SU-DHL-6 (cell line): ENCODE results near the gene CAPN9.

ENCODE experiments used
- H2AFZ ChIP-seq: fragments of 200-600 bp; sonication (generic); 2 replicates; pipeline ENCODE4 v1.6.1; 2014; ENCODE audit warnings: low read depth, mild to moderate bottlenecking, moderate library complexity, mixed read lengths, antibody characterized with exemption, low read length; ENCODE audit not compliant: severe bottlenecking
- H3F3A ChIP-seq: fragments of 200-600 bp; shearing (Covaris generic); 2 replicates; pipeline ENCODE4 v1.6.0; 2016; ENCODE audit warnings: antibody characterized with exemption, mild to moderate bottlenecking; ENCODE audit not compliant: insufficient read depth
- H3K27ac ChIP-seq: fragments of 200-600 bp; sonication (generic); 2 replicates; pipeline ENCODE4 v1.5.1; 2016; ENCODE audit warnings: low read depth, mild to moderate bottlenecking, low read length, moderate library complexity, mixed read lengths
- H3K27me3 ChIP-seq: fragments of 200-600 bp; sonication (generic), shearing (Covaris generic); 2 replicates; pipeline ENCODE4 v1.6.0; 2014; ENCODE audit warnings: mild to moderate bottlenecking, low read length
- H3K36me3 ChIP-seq: fragments of 200-600 bp; sonication (generic); 2 replicates; pipeline ENCODE4 v1.6.1; 2014; ENCODE audit warnings: mild to moderate bottlenecking, low read length, mixed read lengths
- H3K4me2 ChIP-seq: fragments of 300-600, 200-600 bp; shearing (Covaris generic), sonication (generic); 2 replicates; pipeline ENCODE4 v1.6.0; 2014; ENCODE audit warnings: low read length, low read depth, mild to moderate bottlenecking; ENCODE audit not compliant: poor library complexity, severe bottlenecking
- H3K4me3 ChIP-seq: fragments of 200-600 bp; sonication (generic); 2 replicates; pipeline ENCODE4 v1.5.1; 2014; ENCODE audit warnings: antibody characterized with exemption, low read length, mild to moderate bottlenecking, mixed read lengths; ENCODE audit not compliant: insufficient read depth, poor library complexity, severe bottlenecking
- H3K79me2 ChIP-seq: fragments of 200-600 bp; sonication (generic); 2 replicates; pipeline ENCODE4 v1.6.1; 2014; ENCODE audit warnings: mild to moderate bottlenecking, low read length, moderate library complexity; ENCODE audit not compliant: insufficient read depth
- H3K9ac ChIP-seq: fragments of 200-600 bp; sonication (generic); 2 replicates; pipeline ENCODE4 v1.7.0; 2014; ENCODE audit warnings: mild to moderate bottlenecking, low read length
- H3K9me2 ChIP-seq: fragments of 200-600 bp; sonication (generic); replicated peaks from 2 replicates; pipeline ENCODE4 v1.6.1; 2014; ENCODE audit warnings: low read length; ENCODE audit not compliant: insufficient read depth
- H3K9me3 ChIP-seq: fragments of 200-600 bp; sonication (generic); 2 replicates; pipeline ENCODE4 v1.6.1; 2014; ENCODE audit warnings: low read length, mixed read lengths; ENCODE audit not compliant: insufficient read depth
- H4K20me1 ChIP-seq: fragments of 200-600 bp; sonication (generic); 2 replicates; pipeline ENCODE4 v1.6.1; 2014; ENCODE audit warnings: low read depth, mild to moderate bottlenecking, antibody characterized with exemption, low read length, moderate library complexity, mixed read lengths
- CTCF ChIP-seq: fragments of 200-600 bp; sonication (generic); IDR thresholded peaks from one replicate; pipeline ENCODE4 v1.5.1; 2017; ENCODE audit warnings: antibody characterized with exemption, mild to moderate bottlenecking, low read length, moderate library complexity; ENCODE audit not compliant: insufficient read depth, poor library complexity, severe bottlenecking
- EZH2phosphoT487 ChIP-seq: fragments of 200-600 bp; sonication (generic), shearing (Covaris generic); conservative IDR thresholded peaks from 2 replicates; pipeline ENCODE4 v1.6.1; 2018; ENCODE audit warnings: mild to moderate bottlenecking, antibody characterized with exemption, low read length, moderate library complexity, mixed read lengths

Gene CAPN9

GRCh38 chr1:230823931-230824381, 76.8 kb downstream of the CAPN9 start:
- Histone ChIP-seq H3K4me2 (no peak overlapping the region), H3K36me3 (no peaks in the 10 kb centered on the region), H3K27ac (no peak overlapping the region), H3K79me2 (no peaks in the 10 kb centered on the region), H3K9me2 (no peaks in the 10 kb centered on the region), H3K27me3 (no peaks in the 10 kb centered on the region), H2AFZ (no peak overlapping the region), H3F3A (no peaks in the 10 kb centered on the region), H3K9me3 (no peaks in the 10 kb centered on the region), H4K20me1 (no peaks in the 10 kb centered on the region), H3K4me3 (no peak overlapping the region), H3K9ac (no peak overlapping the region)
- TF ChIP-seq EZH2phosphoT487 (no peak), CTCF (no peak)

- H3K4me3 ChIP-seq = no peak overlapping the region
- no peaks in the 10 kb centered on the region for H3F3A ChIP-seq
- TF ChIP-seq EZH2phosphoT487 (no peak), CTCF (no peak)
- H3K4me2 ChIP-seq = no peak overlapping the region
- H3K79me2 ChIP-seq = no peaks in the 10 kb centered on the region
- H2AFZ ChIP-seq = no peak overlapping the region
- no peaks in the 10 kb centered on the region for H3K36me3 ChIP-seq
- H3K27ac ChIP-seq = no peak overlapping the region
- no peaks in the 10 kb centered on the region for H3K9me2 ChIP-seq
- no peaks in the 10 kb centered on the region for H3K9me3 ChIP-seq
- H3K9ac ChIP-seq = no peak overlapping the region
- no peaks in the 10 kb centered on the region for H3K27me3 ChIP-seq
- no peaks in the 10 kb centered on the region for H4K20me1 ChIP-seq
These were observed 77.3 kb downstream of the CAPN9 start for GRCh38 chr1:230824551-230824918.

DNA sequence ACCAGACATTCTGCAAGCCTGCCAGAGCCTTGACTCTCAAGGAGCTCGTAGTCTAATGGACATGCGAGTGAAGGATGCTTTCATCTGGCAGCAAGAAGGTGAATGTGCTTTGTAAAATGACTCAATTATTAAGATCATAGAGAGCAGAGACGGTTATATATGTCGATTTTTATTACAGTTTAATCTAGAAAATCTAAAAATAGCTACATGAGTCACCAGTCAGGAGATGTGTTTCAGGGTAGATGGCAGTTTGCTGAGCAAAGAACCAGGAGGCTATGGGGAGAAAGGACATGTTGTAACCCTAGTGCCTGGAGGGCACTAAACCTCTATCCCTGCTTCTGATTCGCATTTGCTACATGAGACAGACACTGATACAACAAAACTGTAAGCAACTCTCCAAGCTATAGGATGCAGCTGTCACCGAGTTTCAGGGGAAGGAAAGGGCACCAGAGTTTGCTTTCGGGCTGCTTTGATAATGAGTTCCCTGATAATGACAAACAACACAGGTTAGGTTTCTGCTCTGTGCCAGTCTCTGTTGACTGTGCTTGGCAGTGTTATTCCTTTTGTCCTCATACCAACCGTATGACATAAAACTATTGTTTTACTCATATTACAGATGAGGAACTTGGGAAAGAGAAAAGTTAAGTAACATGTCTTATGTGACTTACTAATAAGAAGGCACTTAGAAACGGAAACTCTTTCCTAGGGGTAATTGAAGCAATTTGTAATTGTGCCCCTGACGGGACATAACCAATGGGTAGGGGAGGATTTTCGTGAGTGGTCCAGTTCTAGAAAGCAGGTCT, 77.9 kb downstream of the CAPN9 start:
- TF ChIP-seq EZH2phosphoT487 (no peak), CTCF (no peak)
- Histone ChIP-seq H3K9me2 (no peaks in the 10 kb centered on the region), H3K4me3 (no peak overlapping the region), H3K79me2 (no peaks in the 10 kb centered on the region), H3K9ac (no peak overlapping the region), H3K9me3 (no peaks in the 10 kb centered on the region), H3K27ac (no peak overlapping the region), H3K27me3 (no peaks in the 10 kb centered on the region), H4K20me1 (no peaks in the 10 kb centered on the region), H3K4me2 (no peak overlapping the region), H3K36me3 (no peaks in the 10 kb centered on the region), H2AFZ (no peak overlapping the region), H3F3A (no peaks in the 10 kb centered on the region)
